Suppressor macrophage treated with lipopolysaccharide for 4 hours (primary cell): ENCODE results near the gene CCDC88A.
A peak's percentile ranks its signal among the peaks of the same experiment; 100 is the strongest.
"Not testable (repeated sequence)": the region's sequence is repeated elsewhere in the genome, so short reads cannot be mapped to it uniquely, and the experiment has no call there.

Experiments used
- DNase-seq: peaks from one replicate; pipeline ENCODE4 v3.0.0-alpha.2; 2020

CCDC88A gene

GRCh38 chr2:55365303-55365702 is 54.4 kb downstream of the CCDC88A start:
- DNase-seq = peak; percentile 54

GRCh38 chr2:55364189-55365055 is 55.2 kb downstream of the CCDC88A start:
- DNase-seq = peak; percentile 77

DNA sequence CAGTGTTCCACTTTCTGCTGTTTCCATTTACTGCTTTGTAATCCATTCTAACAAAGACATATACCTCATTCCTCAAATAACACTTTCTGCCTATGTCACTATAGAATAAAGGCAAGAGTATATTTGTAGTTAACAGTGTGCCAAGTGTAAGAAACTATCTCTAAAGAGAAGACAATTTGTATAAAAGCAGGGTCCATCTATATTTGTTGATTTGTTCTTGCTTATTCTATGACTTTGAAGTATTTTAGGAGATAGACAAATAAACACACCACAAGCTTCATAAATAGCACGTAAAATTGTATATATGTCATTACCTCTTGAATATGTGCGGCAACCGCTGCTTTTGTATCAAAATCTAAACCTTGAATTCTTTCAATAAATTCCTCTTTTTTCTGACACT is 56.0 kb downstream of the CCDC88A start:
- DNase-seq = no peak

GRCh38 chr2:55361465-55362189 is 58.0 kb downstream of the CCDC88A start:
- no peak for DNase-seq

DNA sequence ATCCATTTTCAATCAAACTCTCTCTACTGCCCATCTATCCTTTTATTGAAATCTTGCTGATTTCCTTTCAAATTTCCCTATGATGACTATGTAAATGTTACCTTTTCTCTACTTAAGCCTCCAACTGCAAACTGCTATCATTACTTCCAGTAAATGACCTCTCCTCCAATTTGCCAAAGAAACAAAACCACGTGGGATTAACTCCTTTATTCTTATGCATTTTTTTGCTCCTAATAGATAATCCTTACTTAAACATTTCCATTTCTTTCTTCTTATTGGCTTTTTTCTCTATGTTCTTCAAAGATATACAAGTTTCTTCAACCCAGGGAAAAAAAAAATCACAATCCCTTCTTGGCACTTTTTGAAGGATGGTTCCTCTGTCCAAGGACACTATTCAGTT is 61.2 kb downstream of the CCDC88A start:
- DNase-seq = no peak

DNA sequence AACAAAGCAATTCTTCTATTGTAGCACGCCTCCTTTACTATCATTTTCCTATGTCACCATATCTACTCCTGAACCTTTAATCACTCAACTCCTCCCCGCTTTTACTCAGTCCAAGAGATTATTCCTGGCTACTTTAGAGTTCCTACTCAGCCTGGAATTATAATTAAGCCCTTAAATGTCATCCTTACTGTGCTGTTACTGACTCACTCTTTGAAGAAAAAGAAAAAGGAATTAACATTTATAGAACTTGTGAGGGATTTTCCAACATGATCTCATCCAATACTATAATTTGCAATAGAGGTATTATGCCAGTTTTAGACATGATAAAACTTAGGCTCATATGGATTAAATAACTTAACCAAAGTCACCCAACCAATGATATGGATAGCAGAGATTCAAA is 61.7 kb downstream of the CCDC88A start:
- DNase-seq = peak; percentile 78

DNA sequence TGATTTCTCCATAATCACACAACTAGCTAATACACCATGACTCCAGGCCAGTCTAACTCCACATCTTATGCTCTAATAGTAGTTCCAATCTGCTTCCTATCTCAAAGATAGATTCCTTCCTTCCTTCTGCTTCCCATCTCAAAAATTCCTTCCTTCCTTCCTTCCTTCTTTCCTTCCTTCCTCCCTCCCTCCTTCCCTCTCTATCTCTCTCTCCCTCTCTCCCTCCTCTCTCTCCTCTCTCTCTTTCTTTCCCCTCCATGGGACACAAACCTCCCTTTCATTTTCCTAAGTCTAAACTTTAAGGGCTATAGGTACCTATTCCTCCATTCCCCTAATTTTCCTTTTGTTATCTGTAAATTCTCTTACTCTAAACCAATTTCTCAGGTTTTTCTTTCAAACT is 62.5 kb downstream of the CCDC88A start:
- DNase-seq = no peak

DNA sequence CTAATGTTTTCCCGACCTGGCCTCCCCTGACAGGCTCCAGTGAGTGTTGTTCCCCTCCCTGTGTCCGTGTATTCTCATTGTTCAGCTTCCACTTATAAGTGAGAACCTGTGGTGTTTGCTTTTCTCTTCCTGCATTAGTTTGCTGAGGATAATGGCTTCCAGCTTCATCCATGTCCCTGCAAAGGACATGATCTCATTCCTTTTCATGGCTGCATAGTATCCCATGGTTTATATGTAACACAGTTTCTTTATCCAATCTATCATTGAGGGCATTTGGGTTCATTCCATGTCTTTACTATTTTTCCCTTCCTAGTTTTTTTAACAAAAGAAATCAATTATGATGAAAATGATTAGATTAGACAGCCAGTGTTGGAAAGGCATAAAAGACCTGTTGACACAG is 63.5 kb downstream of the CCDC88A start:
- not testable (repeated sequence) for DNase-seq

DNA sequence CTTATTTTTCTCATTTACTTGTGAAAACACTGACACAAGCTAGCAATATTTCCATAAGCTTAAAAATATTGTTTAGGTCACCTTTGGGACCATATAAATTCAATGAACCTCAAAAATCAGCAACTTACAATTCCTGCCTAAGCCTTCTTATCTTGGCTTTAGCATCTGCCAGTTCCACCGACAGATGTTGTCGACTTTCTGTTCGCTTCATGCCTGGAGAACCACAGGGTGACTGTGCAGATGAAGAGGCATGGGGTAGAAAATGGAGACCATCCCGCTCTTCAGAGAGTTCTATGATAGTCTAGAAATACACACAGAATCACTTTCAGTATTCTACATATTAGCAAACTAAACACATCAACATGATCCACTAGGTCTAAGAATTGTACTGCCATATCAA is 64.2 kb downstream of the CCDC88A start:
- no peak for DNase-seq

DNA sequence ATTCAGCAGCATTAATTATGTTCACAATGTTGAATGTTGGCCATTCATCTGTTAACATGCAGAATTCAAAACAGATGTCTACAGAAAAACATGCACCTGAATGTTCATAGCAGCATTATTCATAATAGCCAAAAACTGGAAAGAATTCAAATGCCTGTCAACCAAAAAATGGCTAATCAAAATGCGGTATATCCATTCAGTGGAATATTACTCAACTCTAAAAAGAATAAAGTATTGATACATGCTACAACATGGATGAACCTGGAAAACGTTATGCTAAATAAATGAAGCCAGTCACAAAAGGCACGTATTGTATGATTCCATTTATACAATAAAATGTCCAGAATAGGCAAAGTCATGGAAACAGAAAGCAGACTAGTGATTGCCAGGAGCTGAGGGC is 68.0 kb downstream of the CCDC88A start:
- no peak for DNase-seq

GRCh38 chr2:55345064-55345463 is 74.6 kb downstream of the CCDC88A start:
- DNase-seq = no peak

GRCh38 chr2:55338268-55338667 is 81.4 kb downstream of the CCDC88A start:
- no peak for DNase-seq

DNA sequence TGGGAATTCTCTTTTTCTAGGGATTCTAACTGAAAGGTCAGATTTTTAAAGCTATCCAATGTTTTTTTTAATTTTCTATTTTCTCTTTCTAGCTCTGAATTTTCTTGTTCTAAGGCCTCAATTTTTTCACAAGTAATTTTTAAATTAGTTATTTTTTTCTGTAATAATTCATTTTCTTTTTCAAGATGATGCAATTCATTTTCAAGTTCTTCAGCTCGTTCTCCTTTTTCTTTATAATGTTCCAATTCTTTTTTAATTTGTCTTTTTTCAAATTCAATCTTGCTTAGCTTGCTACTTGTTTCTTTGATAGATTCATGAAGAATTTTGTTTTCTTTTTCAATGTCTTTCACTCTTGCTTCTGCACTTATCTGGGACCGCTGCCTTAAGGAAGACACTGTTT is 84.9 kb downstream of the CCDC88A start:
- no peak for DNase-seq

DNA sequence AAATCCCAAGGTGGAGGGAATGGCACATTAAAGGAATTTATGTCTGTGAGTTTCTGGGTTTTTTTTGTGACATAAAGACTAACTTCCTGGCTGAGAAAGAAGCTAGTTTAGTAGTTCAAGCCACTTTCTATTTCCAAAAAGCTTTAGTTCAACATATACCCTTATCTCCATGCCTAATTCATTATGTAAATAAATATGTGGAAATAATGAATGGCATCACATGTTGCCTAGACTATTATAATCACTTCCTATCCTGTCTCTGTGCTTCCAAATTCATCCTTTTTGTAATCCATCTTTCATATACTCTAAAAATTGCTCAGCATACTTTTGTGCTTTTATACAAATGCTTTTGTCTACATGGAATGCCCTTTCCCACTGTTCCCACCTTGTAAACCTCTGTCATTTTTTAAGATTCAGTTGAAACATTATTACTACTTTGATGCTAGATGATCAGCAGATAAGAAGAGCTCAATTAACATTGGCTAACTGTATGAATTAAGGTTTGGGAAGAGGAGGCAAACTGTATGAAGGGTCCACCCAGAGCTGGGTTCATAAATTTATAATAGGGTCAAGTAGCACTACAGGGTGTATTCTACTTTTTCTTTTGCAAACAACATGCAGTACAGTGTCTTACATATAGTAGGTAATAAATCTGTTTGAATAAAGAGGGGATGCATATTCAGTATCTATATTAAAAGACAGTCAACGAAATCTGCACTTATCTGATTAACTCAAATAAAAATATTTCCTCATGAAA is 88.9 kb downstream of the CCDC88A start:
- DNase-seq = no peak

- DNase-seq = no peak
Observed at GRCh38 chr2:55327470-55328230, 92.0 kb downstream of the CCDC88A start.

GRCh38 chr2:55314985-55315384 is 104.7 kb downstream of the CCDC88A start:
- no peak for DNase-seq

GRCh38 chr2:55311444-55311870 is 108.2 kb downstream of the CCDC88A start:
- DNase-seq = peak; percentile 89

DNA sequence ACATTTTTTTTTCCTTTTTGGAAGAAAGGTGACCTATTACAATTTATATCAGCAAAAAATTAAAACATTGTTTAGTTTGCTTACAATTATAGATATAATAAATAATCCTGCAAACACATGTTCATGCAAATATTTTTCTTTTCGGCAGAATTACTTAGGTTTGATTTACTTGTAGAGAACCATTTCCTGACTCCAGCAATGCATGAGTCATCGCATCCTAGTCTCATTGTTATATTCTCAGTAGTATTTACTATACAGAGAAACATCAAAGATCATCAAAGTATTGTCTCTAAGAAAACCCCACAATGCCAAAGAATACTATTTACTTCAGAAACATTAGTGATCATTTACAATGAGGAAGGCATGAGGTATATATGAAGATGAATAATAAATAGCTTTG is 110.2 kb downstream of the CCDC88A start:
- DNase-seq = peak; percentile 9

DNA sequence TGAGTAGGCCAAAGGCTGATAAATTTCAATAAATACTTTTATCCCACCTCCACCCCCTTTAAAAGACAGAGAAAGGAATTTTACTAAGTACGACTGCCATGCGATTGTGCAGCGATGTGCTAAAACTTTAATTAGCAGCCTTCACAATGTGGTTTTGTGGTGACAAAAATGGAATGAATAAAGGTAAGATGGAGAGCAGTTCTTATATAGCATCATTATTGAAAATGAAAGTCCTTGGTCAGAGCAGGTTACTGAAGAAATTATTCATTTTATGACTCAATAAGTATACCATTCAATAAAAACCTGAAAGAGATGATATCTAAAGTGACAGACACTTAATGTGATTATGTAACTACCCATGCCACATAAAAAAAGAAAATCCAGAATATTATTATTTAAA is 117.4 kb downstream of the CCDC88A start:
- no peak for DNase-seq

GRCh38 chr2:55301277-55301676 is 118.4 kb downstream of the CCDC88A start:
- no peak for DNase-seq

DNA sequence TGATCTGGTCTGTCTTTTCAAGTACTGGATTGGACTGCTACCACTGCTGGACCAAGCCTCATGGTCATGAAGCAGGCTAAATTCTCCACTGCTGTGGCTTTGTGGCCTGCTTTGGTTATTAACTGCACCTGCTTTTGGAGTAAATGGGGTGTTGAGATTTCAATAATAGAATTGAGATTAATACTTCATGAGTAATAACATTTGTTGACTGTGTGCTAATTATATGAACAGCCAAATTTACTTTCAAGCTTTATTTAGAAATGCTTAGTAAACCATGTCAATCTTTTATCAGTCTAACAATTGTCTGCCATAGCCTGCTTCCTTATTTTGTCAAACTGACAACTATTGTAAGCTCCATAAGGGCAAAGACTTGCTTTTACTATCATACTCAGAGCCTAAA is 123.3 kb downstream of the CCDC88A start:
- DNase-seq = no peak

DNA sequence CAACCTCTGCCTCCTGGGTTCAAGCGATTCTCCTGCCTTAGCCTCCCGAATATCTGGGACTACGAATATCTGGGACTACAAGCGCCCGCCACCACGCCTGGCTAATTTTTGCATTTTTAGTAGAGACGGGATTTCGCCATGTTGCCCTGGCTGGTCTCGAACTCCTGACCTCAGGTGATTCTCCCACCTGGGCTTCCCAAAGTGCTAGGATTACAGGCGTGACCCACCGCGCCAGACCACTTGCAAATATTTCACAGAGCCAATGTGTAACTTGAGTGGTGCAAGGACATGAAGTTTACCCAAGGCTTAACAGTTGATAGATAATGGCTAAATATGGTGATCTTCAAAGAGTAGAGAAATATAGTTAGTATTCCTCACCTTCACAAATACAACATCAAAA is 136.6 kb downstream of the CCDC88A start:
- DNase-seq = no peak
